ENCODE data around the gene PLEKHG4B.

- TF ChIP-seq CTCF (IDR thresholded peaks at IDR 0.05 in 2 of 3, conservative IDR thresholded peaks at IDR 0.05 in 1 of 3; ENCODE audit: borderline replicate concordance in 1 of 3, insufficient read depth in 1 of 3, low read depth in 2 of 3, low read length in 2 of 3): no peak
- TF ChIP-seq EZH2 (IDR thresholded peaks at IDR 0.05): no peak
- TF ChIP-seq EZH2phosphoT487 (IDR thresholded peaks at IDR 0.05; ENCODE audit: borderline replicate concordance): no peak
- TF ChIP-seq ATF3 (IDR thresholded peaks at IDR 0.05): no peak
- no peak for TF ChIP-seq POLR2A (IDR thresholded peaks at IDR 0.05; ENCODE audit: borderline replicate concordance, extremely low read depth, insufficient read depth, insufficient read length)
- no peak for TF ChIP-seq RAD21 (IDR thresholded peaks at IDR 0.05; ENCODE audit: low read depth)
- no peak for TF ChIP-seq JUND (IDR thresholded peaks at IDR 0.05)
- no peak for TF ChIP-seq SIN3A (IDR thresholded peaks at IDR 0.05; ENCODE audit: low read depth)
- no peak for TF ChIP-seq SP1 (IDR thresholded peaks at IDR 0.05; ENCODE audit: low read depth)
- TF ChIP-seq CEBPB (IDR thresholded peaks at IDR 0.05; ENCODE audit: low read depth): no peak
- TF ChIP-seq POLR2AphosphoS5 (IDR thresholded peaks at IDR 0.05; ENCODE audit: low read depth, low read length): no peak
- TF ChIP-seq ZNF274 (IDR thresholded peaks at IDR 0.05; ENCODE audit: low read depth, low read length): no peak
Observed at GRCh38 chr5:230711-231110, 138.7 kb downstream of the PLEKHG4B start.

Measured in HCT116 (cell line).